HG02970 (cell line): ENCODE data around the gene ALKBH6.

Source experiments
- ATAC-seq: cut with Tn5 transposase; IDR thresholded peaks from one replicate; pipeline ENCODE4 v1.9.1; 2021; ENCODE audit warnings: mild to moderate bottlenecking, moderate library complexity, moderate number of reproducible peaks; ENCODE audit not compliant: unreplicated experiment, low FRiP score

The ALKBH6 gene

DNA sequence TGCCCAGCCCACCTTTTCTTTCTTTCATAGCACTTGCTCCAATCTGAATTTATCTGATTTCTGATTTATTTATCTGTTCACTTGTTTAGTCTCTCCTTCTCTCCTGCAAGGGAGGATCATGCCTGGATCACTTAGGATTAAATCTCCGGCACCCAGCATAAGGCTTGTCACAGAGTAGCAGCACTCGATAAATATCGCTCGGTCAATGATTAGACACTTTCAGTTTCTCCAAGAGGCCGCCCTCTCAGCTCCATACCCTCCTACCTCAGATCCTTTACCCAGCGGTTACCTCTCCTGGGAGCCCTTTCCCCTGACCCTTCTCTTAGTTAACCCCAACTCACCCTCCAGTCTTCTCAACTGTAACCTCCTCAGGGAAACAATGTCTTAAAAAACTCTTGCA is 17.3 kb upstream of the ALKBH6 start:
- no peak for ATAC-seq

DNA sequence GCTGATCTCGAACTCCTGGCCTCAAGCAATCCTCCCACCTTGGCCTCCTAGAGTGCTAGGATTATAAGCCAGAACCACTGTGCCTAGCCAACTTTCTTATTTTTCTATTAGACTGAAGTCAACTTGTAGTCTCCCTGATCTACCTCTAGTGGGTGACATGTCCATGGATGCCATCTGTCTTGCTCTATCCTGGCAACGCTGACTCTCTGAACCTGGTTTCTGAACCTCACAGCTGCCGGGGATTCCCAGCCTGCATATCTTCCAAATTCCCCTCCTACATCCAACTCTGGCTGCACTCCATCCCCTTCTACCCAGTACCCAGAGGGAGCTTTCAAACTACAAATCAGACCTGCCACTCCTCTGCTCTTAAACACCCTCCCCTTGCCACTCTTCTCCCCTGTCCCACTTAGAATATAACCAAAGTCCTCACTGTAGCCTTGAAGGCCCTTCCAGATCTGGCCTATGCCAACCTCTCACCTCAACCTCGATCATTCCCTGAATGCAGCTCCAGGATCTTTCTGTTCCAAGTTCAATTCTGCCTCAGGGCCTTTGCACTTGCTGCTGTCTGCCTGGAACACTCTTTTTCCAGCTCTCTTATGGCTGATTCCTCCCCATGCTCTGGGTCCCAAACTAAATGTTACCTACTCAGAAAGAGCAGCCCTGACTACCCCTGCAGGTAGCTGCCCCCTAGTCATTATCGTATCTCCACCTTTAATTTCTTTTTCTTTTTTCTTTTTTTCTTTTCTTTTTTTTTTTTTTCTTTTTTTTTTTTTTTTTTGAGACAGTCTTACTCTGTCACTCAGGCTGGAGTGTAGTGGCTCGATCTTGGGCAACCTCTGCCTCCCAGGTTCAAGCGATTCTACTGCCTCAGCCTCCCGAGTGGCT is 16.5 kb upstream of the ALKBH6 start:
- no peak for ATAC-seq

DNA sequence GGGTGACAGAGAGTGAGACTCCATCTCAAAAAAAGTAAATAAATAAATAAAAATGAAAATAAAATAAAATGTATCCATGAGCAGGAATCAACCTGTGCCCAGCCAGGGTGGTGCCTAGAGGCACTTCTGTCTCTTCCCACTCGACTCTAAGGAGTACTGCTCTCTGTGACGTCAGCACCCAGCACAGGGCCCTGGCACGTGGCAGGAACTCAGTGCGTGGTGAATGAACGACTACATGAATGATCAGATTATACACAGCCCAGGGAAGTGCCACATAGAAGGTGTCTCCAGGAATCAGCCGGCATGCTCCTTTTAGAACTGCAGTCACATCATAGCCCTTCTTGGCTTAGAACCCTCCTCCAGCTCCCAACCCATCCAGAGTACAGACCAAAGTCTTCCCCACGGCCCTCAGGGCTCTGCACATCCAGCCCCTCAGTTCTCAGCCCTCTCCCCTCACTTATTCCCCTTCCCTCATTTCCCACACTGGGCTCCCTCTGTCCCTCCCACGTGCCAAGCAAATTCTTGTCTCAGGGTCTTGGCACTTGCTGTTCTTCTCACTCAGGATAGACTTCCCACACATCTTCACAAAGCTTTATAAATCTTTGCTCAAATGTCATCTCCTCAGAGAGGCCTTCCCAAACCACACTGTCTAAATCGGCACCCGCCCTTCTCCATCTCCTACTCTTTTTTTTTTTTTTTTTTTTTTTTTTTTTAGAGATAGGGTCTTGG is 14.5 kb upstream of the ALKBH6 start:
- ATAC-seq = no peak

DNA sequence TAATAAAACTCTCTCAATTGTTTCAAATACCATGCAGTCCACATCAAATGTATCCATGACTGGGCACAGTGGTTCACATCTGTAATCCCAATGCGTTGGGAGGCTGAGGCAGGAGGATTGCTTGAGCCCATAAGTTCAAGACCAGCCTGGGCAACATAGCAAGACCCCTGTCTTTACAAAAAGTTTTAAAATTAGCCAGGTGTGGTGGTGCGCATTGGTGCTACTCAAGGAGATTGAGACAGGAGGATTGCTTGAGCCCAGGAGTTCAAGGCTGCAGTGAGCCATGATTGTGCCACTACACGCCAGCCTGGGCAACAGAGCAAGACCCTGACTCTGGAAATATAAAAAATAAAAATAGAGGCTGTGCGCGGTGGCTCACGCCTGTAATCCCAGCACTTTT is 13.7 kb upstream of the ALKBH6 start:
- no peak for ATAC-seq

DNA sequence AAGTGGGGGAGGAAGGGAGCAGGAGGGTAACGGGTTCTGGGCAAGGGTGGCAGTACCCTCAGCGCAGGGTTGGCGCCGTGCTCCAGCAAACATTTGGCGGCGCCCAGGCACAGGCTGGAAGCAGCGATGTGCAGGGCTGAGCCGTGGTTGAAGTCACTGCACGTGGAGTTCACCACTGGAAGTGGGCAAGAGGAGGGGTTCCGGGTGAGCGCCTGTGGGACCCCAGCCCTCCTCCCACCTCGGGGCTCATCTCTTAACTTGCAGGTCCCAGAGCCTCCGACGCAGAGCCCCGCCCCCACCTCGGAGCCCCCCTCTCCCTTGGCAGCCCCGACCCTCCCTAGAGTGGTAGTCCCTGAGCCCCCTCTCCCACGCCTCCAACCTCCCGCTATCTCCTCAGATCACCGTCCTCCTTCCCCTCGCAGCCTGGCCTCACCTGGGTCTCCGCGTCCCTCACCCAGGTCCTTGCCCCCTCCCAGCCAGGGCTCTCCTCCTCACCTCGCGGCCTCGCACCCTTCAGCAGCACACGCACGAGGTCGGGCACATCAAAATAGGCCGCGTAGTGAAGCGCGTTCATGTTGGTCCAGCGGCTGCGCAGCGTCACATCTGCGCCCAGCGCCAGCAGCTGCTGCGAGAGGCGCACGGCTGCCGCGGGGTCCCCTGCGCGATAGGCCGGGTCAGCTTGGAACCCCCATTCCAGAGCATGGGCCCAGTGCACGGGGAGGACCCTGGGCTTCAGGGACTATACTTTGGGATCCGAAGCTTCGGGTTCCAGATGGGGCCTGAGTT is 12.3 kb upstream of the ALKBH6 start:
- ATAC-seq = no peak

DNA sequence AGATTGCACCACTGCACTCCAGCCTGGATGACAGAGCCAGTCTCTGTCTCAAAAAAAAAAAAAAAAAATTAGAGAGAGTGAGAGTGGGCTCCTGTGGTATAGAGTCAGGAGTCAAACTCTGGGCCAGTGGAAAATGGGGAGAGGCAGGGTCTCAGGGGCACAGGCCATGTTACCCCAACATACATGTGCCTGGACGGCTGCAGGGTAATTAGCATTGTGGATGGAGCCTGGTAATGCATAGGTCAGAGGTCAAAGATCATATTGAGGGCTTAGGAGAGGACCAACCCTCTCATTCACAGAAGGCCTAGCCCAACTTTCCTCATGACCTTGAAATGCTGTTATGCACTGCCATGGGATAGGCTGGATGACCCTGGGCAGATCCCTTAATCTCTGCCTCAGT is 11.5 kb upstream of the ALKBH6 start:
- no peak for ATAC-seq

DNA sequence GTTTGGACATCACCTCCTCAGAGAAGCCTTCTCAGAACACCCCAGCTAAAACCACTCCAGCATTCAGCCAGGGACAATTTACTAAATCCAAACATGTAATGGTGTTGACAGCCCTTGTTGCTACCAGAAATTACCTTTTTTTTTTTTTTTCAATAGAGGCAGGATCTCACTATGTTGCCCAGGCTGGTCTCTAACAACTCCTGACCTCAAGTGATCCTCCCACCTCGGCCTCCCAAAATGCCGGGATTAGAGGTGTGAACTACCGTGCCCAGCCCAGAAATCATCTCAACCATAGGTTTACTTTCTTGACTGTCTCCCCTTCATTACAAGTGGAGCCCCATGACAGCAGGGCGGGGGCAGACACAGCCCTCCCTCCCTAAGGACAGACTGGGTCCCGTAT is 9.4 kb upstream of the ALKBH6 start:
- ATAC-seq = no peak

DNA sequence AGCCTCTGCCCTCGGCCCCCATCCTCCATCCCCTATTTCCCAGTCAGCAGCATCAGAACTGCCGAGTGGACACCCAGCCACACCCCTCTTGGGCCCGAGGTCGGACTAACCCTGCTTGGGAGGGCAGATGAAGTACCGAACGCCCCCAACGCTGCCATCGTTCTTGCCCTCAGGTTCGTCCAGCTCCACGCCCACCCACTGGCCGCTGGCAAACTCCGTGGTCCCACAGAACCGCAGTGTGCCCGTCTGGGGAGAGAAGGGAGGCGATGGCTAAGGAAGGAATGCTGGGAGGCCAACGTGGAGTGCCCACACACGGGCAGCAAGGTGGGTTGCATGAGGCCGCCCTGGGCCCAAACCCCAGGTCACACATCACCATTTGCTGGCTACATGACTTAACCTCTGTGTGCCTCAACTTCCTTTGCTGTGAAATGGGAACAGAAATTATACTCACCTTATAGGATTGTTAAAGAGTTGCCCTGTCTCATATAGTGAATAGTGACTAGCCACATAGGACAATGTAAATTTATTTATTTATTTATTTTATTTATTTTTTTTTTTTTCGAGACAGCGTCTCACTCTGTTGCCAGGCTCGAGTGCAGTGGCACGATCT is 5.2 kb upstream of the ALKBH6 start:
- no peak for ATAC-seq

DNA sequence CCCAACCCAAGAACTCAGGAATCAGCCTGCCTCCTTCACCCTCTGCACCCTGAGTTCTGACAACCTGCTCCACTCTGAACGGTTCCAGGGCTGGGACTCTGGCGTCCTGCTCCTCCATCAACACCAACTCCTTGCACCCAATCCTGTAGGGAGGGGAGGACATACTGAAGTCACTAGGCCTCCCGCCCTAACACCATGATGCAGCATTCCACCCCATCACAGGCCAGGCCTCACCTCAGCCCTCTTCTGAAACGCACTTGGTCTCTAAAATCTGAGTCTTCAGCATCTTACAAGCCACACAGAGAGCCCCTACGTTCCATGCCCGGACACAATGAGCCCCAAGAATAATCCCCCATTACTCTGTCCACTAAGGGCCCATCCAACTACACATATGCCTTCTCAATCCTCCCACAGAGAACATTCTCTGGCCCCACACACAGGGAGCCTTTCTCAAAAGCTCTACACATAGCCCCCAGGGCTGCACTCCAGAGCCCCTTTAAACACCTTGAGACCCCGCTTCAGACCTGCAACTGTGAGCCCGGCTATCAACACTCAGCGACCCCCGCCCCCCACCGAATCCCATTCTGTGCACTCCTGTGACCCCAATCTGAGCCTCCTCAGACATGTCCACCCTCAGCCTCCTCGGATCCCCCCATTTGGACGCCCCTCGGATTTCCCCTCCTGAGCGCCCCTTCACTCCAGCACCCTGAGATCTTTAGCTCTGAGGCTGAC is 567 bp downstream of the ALKBH6 start:
- ATAC-seq = no peak

DNA sequence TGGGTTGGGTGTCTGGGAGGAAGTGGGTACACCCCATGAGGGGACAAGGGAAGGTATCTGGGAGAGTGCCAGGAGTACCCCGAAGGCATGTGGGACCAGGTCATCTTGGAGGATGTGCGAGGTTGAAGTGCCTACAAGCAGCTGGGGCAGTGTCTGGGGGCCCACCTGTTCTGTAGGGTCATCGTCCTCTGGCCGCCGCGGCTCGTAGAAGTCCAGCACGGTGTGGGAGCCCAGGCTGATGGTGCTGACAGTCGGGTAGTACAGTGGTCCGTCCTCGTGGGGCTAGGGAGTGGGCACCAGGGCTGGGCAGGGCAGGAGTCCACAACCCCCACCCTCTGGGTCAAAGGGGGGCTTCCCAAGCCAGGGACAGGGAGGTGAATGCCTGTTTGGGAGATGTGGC is 3.6 kb downstream of the ALKBH6 start:
- no peak for ATAC-seq

DNA sequence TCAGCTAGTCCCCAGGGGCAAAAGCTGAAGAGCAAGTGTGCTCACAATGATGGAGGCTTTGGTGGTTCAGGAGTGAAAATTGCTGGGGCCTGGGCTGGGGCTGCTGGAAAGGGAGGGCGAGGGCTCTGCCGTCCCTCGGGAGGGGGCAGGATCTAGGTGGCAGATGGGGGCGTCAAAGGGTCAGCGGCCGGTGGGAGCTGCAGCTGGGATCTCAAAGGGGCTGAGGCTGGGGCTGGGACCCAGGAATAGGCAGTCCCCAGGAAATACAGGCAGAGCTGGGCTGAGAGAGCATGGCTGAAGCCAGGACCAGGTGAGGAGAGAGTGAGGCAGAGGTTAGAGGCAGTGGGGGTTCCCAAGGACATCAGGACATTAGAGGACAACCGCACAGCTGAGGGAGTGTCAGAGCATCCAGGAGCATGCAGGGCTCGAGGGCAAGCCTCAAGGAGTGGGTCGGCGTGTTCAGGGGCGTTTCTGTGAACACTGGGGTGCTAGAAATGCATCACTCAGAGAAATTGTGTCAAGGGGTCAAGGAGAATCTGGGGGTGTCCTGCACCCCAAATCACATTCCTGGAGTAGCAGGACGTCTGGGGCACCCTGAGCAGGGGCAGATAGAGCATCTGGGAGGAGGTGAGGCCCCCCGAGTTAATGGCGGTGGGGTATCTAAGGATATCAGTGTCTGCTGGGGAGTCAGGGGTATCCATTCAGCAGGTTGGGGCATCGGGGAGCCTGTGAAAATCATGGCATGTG is 4.2 kb downstream of the ALKBH6 start:
- no peak for ATAC-seq

DNA sequence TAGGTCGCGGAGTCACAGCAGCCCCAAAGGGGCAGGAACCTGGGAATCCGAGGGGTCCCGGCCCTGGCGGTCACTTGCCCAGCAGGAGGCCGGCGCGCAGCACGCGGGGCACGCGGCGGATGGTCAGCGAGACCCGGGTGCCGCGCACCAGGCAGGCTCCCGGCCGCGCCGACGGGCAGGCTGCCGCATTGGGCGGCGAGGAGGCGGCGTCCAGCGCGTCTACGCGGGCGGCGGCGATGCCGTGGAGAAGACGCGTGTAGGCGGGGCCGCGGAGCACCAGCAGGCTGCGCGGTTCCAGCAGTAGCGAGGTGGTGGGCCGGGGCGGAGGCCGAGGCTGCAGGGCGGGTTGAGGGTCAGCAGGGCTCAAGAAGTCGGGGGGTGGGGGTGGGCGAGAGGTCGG is 4.8 kb downstream of the ALKBH6 start:
- ATAC-seq = no peak

DNA sequence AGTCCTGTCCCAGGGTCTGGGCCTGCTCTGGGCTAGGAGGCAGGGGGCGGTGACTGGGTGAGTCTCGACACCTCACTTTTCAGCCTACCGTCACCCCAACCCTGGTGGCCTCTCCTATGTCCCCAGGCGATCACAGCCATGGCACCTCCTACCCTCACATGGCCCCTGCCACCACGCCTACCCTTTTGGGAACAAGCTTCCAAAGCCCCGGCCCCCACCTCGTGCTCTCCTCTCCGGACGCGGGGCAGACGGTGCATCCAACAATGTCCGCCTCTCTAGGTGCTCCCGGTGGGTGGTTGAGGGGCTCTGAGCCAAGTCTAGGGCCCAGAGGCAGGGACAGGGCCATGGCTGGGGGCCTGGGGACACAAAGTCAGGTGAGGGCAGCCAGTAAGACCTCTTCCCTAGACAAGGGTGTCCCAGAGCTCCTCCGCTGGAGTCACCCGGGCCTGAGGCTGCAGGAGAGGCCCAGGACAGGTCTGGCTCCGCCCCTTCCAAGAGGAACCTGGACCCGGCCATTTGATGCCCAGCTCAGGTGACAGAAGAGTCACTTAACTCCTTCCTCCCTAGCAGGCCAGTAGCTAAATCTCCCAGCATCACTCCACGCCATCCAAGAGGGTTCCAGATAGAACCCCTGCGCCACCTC is 5.6 kb downstream of the ALKBH6 start, which contains the start of gene SYNE4:
Gene SYNE4 (minus strand): TSS at position 478 of the 643 bp plus-strand sequence. CDS start 132 bp downstream, at position 346.
- no peak for ATAC-seq

DNA sequence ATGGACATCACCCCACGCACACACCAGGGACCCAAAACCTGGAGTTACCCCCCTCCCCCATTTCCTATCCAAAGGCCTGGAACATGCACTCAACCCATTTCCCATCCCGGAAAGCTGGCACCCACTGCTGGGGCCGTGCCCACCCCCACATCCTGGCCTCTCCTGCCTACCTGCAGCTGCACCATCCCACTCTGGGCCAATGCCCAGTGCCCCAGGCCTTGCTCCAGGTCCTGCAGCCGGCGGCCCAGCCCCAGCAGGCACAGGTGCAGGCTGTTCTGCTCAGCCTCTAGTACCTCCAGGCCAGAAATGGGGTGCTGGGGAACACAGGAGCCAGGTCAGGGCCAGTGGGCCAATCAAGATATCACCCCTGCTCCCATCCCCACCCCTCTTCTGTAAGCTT is 7.1 kb downstream of the ALKBH6 start:
- ATAC-seq = no peak

DNA sequence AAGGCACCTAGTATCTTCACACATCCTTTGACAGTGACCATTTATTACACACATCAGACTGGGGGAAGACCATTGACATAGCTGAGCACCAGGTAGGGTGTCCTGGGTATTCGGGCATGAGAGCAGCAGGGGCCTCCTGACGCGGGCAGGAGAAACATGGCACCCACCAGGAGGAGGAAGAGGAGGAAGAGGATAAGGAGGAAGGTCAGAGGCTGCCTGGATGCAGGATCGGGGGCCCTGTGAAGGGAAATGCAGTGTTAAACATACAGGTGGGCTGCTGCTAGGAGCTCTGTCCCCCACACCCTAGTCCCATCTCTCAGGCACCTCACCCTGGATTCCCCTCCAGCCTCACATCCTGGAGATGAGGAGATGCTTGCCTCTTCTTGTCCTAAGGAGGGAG is 10.7 kb downstream of the ALKBH6 start:
- ATAC-seq = no peak

DNA sequence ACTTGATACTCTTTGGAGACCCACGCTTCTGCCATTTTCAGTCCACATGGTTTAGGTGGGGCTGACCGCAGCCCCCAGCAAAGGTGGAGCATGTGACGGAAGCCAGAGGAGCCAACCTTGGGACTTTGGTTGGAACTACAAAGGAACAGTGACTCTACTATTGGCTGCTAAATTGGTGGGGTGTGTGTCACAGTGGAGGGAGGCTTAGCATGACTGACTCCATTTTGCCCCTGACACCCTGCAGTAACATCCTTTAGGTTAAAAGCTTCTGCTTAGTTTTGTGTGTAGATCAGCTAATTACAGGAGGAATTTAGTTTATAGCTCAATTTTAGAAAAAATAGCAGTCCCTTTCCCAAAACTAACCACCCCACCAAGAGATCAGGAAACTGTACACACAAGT is 12.4 kb downstream of the ALKBH6 start:
- ATAC-seq = no peak

DNA sequence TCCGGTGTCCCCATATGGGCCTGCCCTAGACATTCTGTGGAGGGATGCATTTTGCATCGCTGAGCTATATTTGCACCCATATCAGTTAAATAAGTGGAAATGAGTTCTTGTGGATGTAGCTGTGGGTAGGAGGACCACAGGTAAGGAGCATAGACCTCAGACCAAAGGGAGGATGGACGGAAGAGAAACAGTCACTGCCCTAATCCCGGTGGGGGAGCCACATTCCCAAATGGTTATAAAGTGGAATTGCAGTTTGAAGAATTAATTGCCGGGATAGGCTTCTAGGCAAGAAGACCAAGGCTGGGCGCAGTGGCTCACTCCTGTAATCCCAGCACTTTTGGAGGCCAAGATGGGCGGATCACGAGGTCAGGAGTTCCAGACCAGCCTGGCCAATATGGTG is 17.2 kb downstream of the ALKBH6 start:
- ATAC-seq = no peak

DNA sequence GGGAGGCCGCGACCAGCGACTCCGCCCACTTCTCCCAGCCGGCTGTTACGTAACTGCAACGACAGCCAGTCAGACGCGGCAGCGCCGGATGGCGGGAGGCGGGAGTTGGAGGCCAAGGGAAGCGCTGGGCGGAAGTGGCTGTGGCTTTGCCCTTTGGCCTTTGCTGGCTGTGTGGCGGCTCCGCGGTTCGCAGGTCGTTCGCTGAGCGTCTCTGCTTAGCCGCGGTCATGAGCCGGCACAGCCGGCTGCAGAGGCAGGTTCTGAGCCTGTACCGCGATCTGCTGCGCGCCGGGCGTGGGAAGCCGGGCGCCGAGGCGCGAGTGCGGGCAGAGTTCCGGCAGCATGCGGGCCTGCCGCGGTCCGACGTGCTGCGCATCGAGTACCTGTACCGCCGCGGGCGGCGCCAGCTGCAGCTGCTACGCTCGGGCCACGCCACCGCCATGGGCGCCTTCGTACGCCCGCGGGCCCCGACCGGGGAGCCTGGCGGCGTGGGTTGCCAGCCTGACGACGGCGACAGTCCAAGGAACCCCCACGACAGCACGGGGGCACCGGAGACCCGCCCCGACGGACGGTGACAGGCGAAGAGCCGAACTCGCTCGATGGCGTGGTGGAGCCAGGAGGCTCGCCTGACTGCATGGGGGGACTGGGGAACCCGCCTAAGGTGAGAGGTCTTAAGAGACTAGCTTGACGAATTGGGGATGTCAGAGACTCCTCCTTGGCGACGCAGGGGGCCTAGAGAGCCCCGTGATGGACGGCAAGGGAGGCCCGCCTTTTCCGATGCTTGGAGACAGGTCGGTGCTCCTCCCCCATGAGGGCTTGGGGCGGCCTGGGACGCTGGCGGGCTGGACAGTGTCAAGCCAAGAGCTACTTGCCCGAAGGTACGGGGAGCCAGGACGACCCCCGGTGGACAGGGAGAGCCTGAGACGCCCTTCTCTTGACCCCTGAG is 18.7 kb downstream of the ALKBH6 start, which contains the start of gene SDHAF1:
Gene SDHAF1 (plus strand): TSS at position 141 of the 946 bp plus-strand sequence. CDS start 87 bp downstream, at position 228.
- peak; percentile 73 for ATAC-seq
